ENCODE results near the gene GRPR. TPM values are rescaled to one million over a fixed set of nuclear protein-coding genes. Genes with fewer than 3 reads are reported as not detected.

GRPR gene
- total and polyA plus RNA-seq, 2 donors = 0.11 to 1.1 TPM

Other genes starting within 250 kb of the GRPR start
- gene MAGEB17, start 43.9 kb downstream of the GRPR start, total RNA-seq = not detected
- gene MAGEB17, start 43.9 kb downstream of the GRPR start, polyA plus RNA-seq = not detected